GOT3 (cell line): ENCODE measurements around the gene CLMN.

Experiments used
- DNase-seq: peaks from one replicate; lab custom pipeline; 2025; ENCODE audit warnings: mixed read lengths; lab: John Stamatoyannopoulos, UW

CLMN gene

GRCh38 chr14:95262511-95262891, 57.2 kb downstream of the CLMN start:
- no peak for DNase-seq

- no peak for DNase-seq
These were observed 57.8 kb downstream of the CLMN start for GRCh38 chr14:95261616-95262510.

DNA sequence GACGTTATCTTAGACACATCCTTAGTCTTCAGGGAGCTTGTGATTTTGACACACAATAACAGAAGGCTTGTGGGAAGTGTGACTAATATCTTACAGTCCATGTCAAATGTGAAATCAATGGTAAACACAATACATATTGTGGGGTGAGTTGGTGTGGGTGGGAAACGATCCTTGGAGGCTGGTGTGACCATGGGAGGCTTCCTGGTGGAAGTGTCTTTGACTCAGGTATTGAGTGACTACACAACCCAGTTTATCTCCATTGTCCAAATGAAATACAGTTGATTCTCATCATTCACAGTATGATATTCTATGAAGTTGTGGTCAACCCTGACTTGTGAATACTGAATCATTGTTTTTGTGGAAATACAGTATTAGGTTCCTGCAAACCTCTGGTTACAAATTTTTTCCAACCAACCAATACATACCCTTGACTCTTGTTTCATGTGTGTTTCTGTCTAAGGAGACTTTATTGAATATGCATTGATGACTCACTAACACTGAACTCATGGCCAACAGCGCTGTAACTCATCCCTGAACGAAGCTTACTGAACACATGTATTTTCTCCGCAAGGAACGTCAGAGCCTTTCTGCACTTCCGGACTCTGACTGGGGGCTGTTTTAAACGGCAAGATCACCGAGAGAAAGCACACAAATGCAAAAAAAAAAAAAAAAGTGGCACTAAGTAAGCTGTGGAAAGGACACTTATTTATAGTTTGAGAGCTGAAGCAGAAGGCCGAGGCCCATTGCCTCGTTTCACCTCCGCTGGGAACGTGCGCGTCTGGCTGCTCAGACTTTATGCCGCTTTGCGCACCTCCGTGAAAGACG, 59.0 kb downstream of the CLMN start:
- DNase-seq = no peak

DNA sequence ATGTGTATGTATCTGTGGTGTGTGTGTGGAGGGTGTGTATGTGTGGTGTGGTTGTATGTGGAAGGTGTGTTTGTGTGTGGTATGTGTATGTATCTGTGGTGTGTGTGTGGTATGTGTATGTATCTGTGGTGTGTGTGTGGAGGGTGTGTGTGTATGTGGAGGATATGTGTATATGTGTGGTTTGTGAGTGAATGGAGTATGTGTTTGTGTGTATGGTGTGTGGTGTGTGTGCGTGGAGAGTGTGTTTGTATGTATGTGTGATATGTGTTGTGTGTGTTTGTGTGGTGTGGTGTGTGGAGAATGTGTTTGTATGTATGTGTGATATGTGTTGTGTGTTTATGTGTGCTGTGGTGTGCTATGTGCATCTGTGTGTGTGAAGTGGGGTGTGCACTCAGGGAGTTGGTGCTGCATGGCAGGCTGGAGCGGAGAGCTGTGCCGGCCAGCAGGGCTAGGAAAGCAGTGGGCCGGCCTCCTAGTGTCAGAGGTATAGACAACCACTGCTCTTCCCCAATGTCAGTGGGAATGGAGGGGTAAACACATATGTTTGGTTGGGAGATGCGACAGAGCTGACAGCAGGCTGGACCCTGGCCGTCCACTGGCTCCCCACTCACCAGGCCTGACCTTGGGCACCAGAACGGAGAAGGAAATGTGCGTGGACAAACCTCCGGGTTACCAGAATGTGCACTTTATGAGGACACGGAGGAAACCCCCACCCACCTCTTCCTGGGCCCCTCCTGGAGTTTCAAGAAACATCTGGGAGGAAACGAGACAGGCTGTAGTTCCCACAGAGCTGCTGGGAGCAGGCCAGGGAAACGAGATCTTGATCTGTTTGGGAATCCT, 60.7 kb downstream of the CLMN start:
- no peak for DNase-seq

- DNase-seq = no peak
These were observed 61.6 kb downstream of the CLMN start for GRCh38 chr14:95258156-95258555.

DNA sequence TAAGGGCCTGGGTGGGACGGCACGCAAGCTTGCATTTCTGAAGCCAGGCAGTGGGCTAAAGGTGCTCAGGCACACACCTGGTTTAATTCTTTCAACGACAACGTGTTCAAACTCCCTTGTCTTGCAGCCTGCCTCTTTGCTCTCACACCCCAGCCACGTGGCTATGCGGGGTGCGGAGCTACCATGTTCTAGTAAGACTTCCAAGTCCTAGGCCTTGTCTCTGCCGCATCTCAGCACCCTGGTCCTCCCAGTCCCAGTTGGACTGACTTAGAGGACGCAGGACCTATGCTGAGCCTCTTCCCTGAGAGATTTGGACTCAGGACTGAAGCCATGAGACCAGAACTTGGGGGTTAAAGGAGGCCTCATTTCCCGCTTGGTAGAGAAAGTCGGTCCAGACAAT, 62.2 kb downstream of the CLMN start:
- DNase-seq = no peak

DNA sequence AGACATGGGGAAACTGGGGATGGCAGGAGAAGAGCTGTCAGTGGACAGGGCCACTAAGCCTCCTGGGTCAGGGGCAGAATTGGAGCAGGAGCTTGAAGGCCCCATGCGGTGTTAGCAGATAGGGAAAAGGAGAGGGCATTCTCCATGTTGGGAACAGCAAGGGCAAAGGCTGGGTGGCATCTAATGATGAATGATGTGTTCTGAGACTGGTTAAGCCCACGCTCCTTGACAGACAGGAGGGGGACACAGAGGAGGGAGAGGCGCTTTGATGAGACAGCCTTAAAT, 63.0 kb downstream of the CLMN start:
- DNase-seq = no peak

- no peak for DNase-seq
These were observed 63.5 kb downstream of the CLMN start for GRCh38 chr14:95256002-95256775.

GRCh38 chr14:95255487-95255886, 64.2 kb downstream of the CLMN start:
- no peak for DNase-seq

DNA sequence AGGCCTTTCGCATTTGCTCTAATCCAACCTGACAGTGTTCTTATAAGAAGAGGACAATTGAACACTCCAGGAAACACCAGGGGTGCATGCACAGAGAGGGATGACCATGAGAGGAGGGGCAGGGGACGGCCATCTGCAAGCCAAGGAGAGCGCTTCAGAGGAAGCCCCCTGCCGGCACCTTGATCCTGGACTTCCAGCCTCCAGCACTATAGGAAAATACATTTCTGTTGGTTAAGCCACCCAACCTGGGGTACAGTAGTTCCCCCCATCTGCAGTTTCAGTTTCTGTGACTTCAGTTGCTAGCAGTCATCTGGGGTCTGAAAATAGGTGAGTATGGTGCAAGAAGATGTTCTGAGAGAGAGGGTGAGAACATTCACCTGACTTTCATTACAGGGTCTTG, 64.7 kb downstream of the CLMN start:
- no peak for DNase-seq

GRCh38 chr14:95254288-95254687, 65.4 kb downstream of the CLMN start:
- no peak for DNase-seq

DNA sequence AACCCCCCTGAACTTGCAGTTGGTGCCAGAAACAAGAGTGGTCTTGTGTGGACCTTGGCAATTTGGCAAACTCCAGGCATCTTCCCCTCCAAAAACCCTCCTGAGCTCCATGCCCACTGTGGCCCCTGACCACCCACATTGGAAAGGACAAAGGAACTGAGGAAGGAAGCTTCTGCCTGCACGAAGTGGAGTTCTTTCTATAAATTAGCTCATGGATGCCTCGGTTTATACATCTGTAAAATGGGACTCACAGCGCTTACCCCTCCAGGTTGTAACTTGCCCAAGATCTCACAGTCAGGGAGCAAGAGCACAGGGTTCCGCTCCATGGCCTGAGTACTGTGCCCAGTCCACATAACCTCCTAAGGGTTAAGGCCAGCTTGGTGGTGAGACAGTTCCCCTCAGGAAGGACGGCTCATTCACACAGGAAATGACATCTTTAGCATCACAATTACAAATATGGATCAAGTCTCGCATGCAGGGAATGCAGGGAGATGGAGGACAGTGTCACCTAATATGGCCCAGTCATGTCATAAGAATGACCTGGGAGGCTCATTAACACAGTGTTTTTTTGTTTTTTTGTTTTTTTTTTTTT, 66.6 kb downstream of the CLMN start:
- no peak for DNase-seq

- DNase-seq = no peak
These were observed 67.5 kb downstream of the CLMN start for GRCh38 chr14:95252219-95252618.

DNA sequence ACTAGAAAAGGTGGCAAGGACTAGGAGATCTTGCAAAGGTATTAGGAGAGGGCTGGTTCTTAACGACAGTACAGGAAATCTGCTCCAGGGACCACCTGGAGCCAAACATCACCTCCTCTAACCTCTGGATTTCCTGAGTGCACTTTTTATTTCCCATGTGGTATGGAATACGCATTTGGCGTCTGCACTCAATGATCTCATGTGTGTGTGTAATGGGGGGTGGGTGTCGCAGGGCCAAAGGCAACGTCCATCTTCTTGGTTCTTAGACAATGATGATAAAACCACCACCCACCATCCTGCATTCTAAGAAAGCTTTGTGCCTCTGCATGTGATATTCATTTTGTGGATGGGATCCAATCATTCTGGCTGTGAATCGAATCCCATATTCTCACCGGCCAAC, 68.8 kb downstream of the CLMN start:
- DNase-seq = no peak

GRCh38 chr14:95250140-95250769, 69.5 kb downstream of the CLMN start:
- DNase-seq = no peak

DNA sequence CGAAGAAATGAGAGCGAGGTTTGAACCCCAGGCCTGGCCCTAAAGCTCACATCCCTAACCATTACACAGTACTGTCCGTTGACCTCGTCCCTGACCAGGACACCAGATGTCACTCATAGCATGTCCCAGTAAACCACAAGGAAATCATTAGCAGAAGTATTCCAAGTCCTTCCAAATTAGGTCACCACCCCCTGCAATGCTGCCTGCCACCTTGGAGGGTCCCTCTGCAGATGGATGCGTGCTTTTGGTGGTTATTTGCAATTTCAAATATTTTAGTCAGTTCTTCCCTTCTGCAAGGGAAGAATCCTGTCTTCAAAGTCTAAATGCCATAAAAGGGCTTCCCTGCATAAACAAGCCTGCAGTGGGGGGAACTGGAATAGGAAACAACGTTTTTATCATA, 71.3 kb downstream of the CLMN start:
- DNase-seq = no peak

DNA sequence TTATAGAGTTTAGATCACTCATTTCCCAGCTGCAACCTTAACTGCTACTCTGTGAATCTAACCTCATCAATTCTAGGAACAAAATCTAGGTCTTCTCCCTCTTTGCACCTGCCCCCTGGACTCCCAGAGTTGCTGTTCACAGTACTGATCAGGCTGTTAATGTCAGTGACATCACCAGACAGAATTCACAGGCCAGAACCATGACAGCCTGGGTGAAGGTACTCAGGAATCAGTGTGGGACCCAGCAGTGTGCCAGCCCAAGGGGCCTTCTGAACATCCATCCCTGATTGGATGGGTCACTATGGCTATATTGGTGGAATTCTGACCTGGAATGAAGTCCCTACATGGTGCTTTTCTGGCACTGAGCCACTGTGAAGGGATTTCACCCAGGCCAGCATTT, 72.8 kb downstream of the CLMN start:
- DNase-seq = no peak

DNA sequence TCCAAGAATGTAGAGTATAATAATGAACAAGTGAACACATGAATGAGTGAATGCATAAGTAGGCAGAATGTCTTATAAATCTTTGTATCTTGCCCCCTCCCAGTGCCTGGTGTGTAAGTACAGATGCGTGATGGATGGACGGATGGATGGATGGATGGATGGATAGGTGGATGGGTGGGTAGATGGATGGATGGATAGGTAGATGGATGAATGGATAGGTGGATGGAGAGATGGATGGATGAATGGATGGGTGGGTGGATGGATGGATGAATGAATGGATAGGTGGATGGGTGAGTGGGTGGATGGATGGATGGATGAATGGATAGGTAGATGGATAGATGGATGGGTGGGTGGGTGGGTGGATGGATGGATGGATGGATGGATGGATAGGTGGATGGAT, 74.4 kb downstream of the CLMN start:
- no peak for DNase-seq

DNA sequence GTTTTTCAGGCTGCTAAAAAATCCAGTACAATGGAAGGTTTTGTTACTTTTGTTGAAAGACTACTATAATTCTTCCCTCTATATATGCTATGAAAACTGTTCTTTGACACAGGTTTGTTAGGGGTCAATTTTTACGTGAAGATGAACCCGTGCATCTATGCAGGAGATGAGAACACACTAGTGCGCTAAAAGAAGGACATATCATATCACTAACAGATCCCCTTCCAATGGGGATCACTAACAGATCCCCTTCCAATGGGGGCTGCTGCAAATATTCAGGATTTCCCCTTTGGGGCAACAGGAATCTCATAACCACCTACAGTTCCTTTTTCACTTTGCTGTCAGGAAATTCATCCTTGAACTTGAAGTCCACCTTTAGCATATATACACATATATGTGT, 75.1 kb downstream of the CLMN start:
- no peak for DNase-seq

DNA sequence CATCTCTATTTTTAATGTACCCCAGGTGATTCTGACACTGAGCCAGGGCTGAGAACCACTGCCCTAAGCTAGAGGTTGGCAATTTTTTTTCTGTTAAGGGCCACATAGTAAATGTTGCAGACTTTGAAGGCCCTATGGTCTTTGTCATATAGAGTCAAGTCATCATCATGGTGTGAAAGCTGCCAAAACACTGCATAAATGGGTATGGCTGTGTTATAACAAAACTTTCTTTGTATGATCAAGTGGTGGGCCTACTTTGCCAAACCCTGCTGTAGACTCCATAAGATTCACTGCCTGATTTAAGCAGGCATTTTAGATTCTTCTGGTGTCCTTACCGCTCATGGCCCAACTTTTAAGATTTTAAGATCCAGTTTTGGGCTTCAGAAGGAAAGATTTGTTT, 76.8 kb downstream of the CLMN start:
- no peak for DNase-seq
